ENCODE data around the gene TIMM29. TPM values are rescaled to one million over a fixed set of nuclear protein-coding genes. Genes with fewer than 3 reads are reported as not detected.

Gene TIMM29
- total and polyA plus RNA-seq, 9 of the 15 experiments (the other 6 are each of a cell fraction or from before 2014, with no cell fraction given) = 2.4 to 29.4 (median 16.3) TPM

- TF ChIP-seq RERE (CRISPR knock-in tag; IDR thresholded peaks at IDR 0.05; ENCODE audit: borderline replicate concordance) (no peak), MYBL2 (IDR thresholded peaks at IDR 0.05; ENCODE audit: low read depth) (no peak), MYBL2 (CRISPR knock-in tag; IDR thresholded peaks at IDR 0.05; ENCODE audit: borderline replicate concordance) (no peak), ZNF184 (CRISPR knock-in tag; IDR thresholded peaks at IDR 0.05) (no peak), KDM1A (IDR thresholded peaks at IDR 0.05) (no peak), ZBTB49 (CRISPR knock-in tag; IDR thresholded peaks at IDR 0.05; ENCODE audit: borderline replicate concordance) (no peak)
These were observed 46.9 kb downstream of the TIMM29 start (continued) for GRCh38 chr19:10975374-10976130.

All from K562 (cell line).